ENCODE results near the gene RSPRY1.

RSPRY1 gene

GRCh38 chr16:57185945-57186871 is at the start of gene RSPRY1, which contains the start of gene PSME3IP1:
Gene RSPRY1, plus strand, starts transcription at chr16:57186329. Its CDS starts 18,330 bp downstream, at chr16:57204659.
Gene PSME3IP1, minus strand, starts transcription at chr16:57186039. Its CDS starts 12,185 bp downstream, at chr16:57173854.
- peak within 1 kb of the TSS; percentile 86 for H3K9ac ChIP-seq (ENCODE audit: low read depth, low read length)
- H3K27me3 ChIP-seq (ENCODE audit: control insufficient read depth, insufficient read depth, low read length): no peaks in the 10 kb centered on the region
- H3K4me3 ChIP-seq (ENCODE audit: low read depth, low read length): peak within 1 kb of the TSS; percentile 94
- H3K36me3 ChIP-seq (ENCODE audit: control insufficient read depth, insufficient read depth, low read length): no peaks in the 10 kb centered on the region
- H3K4me1 ChIP-seq (ENCODE audit: control insufficient read depth, insufficient read depth, low read length): peaks cover 9% of the 10 kb centered on the region
- H3K9me3 ChIP-seq (ENCODE audit: control insufficient read depth, insufficient read depth, low read length): no peaks in the 10 kb centered on the region

- H3K36me3 ChIP-seq (ENCODE audit: control insufficient read depth, insufficient read depth, low read length): no peaks in the 10 kb centered on the region
These were observed 49.1 kb upstream of the RSPRY1 start for GRCh38 chr16:57137043-57137442.

DNA sequence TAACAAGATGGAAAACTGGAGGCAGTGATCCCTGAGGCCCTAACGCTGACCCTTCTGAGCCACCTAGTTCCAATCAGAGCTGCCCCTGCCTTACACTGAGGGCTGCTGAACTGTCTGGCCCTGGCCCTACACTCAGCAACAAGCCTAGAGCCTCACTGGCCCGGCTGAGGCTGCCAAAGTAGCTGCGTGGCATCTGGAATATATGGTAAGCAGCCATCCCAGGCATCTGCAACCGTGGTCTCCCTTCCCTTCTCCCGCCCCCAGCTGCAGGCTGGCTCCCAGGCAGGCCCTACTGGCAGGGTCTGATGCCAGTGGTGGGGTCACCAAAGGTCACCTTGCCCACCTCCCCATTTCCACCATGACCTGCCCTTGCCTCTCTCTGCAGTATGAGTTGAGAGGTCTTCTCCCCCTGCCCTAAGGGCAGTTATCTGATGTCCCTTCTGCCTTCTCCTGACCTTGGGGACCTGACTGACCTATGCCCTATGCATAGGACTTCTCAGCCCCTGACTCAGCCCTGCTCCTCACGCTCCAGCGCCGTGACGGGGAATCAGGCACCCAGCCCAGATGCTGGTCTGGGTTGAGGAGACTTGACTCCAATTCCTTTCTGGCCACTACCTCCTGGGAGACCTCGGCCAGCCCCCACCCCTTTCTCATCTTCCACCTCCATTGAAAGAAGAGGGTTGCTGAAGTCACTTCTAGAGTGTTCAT is 48.4 kb upstream of the RSPRY1 start:
- H3K9me3 ChIP-seq (ENCODE audit: control insufficient read depth, insufficient read depth, low read length): no peaks in the 10 kb centered on the region
- no peaks in the 10 kb centered on the region for H3K36me3 ChIP-seq (ENCODE audit: control insufficient read depth, insufficient read depth, low read length)
- H3K27me3 ChIP-seq (ENCODE audit: control insufficient read depth, insufficient read depth, low read length): no peaks in the 10 kb centered on the region
- H3K4me3 ChIP-seq (ENCODE audit: low read depth, low read length): no peak overlapping the region
- peaks cover 3% of the 10 kb centered on the region for H3K4me1 ChIP-seq (ENCODE audit: control insufficient read depth, insufficient read depth, low read length)
- no peak overlapping the region for H3K9ac ChIP-seq (ENCODE audit: low read depth, low read length)

More at GRCh38 chr16:57137043-57137442, 49.1 kb upstream of the RSPRY1 start:
- H3K9me3 ChIP-seq (ENCODE audit: control insufficient read depth, insufficient read depth, low read length): no peaks in the 10 kb centered on the region
- H3K9ac ChIP-seq (ENCODE audit: low read depth, low read length): no peak overlapping the region
- no peak overlapping the region for H3K4me3 ChIP-seq (ENCODE audit: low read depth, low read length)
- no peaks in the 10 kb centered on the region for H3K27me3 ChIP-seq (ENCODE audit: control insufficient read depth, insufficient read depth, low read length)
- peaks cover 3% of the 10 kb centered on the region for H3K4me1 ChIP-seq (ENCODE audit: control insufficient read depth, insufficient read depth, low read length)

GRCh38 chr16:57138281-57138935 is 47.7 kb upstream of the RSPRY1 start:
- no peaks in the 10 kb centered on the region for H3K9me3 ChIP-seq (ENCODE audit: control insufficient read depth, insufficient read depth, low read length)
- H3K27me3 ChIP-seq (ENCODE audit: control insufficient read depth, insufficient read depth, low read length): no peaks in the 10 kb centered on the region
- H3K4me3 ChIP-seq (ENCODE audit: low read depth, low read length): no peak overlapping the region
- H3K4me1 ChIP-seq (ENCODE audit: control insufficient read depth, insufficient read depth, low read length): peaks cover 3% of the 10 kb centered on the region
- H3K36me3 ChIP-seq (ENCODE audit: control insufficient read depth, insufficient read depth, low read length): no peaks in the 10 kb centered on the region
- no peak overlapping the region for H3K9ac ChIP-seq (ENCODE audit: low read depth, low read length)

DNA sequence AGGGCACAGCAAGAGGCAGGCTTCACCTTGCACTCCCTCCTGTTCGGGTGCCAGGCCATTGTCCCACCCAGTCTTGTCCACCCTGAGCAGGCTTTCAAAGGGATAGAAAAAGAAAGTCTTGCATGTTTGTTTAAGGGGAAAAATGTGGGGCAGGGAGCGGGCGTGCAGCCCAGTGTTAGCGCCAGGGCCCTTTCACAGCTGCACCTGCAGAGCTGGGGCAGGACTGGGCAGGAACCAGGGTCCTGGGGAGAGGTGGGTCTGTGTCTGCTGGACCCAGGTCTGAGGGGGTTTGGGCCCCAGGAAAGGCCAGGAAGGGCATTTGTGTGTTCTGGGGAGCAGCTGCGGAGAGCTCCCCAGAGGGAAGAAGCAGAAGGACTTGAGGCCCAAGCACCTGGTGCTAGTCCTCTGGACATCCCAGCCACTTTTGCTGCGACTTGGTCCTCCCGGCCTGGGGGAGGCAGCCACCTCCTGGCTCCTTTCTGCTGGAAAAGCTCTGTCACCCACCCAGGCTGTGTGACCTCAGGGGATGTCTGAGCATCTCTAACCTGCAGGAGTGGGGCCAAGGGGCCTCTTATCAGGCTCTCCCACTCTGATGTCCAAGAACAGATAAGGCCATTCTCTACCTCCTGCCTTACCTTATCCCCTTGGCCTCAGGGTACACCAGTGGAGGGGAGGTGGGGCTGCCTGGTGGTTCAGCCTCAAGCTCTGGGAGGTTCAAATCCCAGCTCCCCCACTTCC is 45.0 kb upstream of the RSPRY1 start:
- Histone ChIP-seq H3K36me3 (ENCODE audit: control insufficient read depth, insufficient read depth, low read length) (no peaks in the 10 kb centered on the region), H3K9me3 (ENCODE audit: control insufficient read depth, insufficient read depth, low read length) (no peaks in the 10 kb centered on the region), H3K4me1 (ENCODE audit: control insufficient read depth, insufficient read depth, low read length) (no peaks in the 10 kb centered on the region)

DNA sequence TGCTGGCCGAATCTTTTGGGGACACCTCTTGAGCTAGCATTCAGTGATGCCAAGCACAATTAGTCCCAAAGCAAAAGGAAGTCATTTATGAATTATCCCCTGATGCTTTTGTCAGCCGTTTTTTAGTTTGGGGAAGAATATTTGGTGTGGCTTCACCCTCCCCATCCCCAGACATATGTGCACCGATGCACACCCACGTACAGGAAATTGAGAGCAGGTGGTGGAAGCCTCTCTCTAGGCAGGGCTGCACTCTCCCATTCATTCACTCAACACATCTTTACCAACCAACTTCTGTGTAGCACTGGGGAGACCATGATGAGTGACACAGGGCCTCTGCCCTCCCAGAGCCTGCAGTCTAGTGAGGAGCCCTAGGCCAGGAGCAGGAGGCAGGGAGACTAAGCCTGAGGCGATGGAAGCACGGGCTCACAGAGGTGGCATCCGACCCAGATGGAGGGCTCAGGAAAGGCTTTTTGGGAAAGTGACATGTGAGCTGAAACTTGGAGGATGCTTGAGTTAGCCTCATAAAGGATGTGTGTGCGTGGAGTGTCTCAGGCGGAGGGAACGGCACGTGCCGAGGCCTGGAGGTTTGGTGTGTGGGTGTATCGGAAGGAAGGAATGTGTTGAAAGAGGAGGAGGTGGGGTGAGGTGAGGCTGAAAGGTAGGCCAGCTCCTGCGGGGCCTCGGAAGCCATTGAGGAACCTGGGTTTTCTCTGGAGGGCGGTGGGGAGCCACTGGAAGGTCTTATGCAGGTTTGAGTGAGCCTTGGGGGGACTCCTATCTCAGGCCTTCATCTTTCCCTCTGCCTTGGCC is 44.1 kb upstream of the RSPRY1 start:
- no peak overlapping the region for H3K4me3 ChIP-seq (ENCODE audit: low read depth, low read length)
- no peaks in the 10 kb centered on the region for H3K27me3 ChIP-seq (ENCODE audit: control insufficient read depth, insufficient read depth, low read length)
- H3K9me3 ChIP-seq (ENCODE audit: control insufficient read depth, insufficient read depth, low read length): no peaks in the 10 kb centered on the region
- no peaks in the 10 kb centered on the region for H3K36me3 ChIP-seq (ENCODE audit: control insufficient read depth, insufficient read depth, low read length)
- H3K9ac ChIP-seq (ENCODE audit: low read depth, low read length): no peak overlapping the region
- peaks cover 3% of the 10 kb centered on the region for H3K4me1 ChIP-seq (ENCODE audit: control insufficient read depth, insufficient read depth, low read length)

More for the DNA sequence above, 45.0 kb upstream of the RSPRY1 start:
- Histone ChIP-seq H3K4me3 (ENCODE audit: low read depth, low read length) (no peak overlapping the region), H3K9ac (ENCODE audit: low read depth, low read length) (no peak overlapping the region), H3K27me3 (ENCODE audit: control insufficient read depth, insufficient read depth, low read length) (no peaks in the 10 kb centered on the region)

DNA sequence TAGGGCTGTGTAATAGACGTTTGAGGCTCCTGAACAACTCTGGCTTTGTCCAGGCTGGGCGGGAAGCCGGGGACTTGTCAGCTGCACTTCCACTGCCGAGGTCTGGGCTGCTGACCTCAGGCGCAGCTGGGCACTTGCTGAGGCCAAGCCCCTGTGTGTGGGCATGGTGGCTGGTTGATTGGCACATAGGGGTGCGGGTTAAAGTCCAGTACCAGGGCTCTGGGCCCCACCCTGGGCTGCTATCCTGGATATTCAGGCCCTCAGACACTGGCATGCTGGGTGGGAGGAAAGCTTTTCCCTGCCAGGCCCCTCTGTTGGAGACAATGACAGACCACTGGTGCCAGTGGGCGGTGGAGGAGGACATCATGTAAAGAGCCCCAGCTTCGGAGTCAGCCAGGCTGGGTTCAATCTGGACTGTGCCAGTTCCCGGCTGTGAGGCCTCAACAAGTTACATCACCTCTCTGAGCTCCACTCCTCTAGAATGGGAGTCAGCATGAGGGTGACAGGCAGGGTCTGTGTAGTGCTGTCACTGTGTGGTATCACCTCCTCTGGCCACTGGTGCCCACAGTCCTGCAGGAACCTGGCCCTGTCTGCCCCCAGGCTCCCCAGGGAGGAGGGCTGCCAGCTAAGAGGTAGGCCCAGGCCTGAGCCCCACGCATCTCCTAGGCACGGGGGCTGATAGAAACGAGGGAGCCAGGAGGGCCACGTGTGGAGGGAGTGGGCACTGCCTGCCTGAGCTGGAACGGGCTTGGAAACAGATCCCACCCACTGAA is 42.8 kb upstream of the RSPRY1 start:
- Histone ChIP-seq H3K9me3 (ENCODE audit: control insufficient read depth, insufficient read depth, low read length) (no peaks in the 10 kb centered on the region), H3K36me3 (ENCODE audit: control insufficient read depth, insufficient read depth, low read length) (no peaks in the 10 kb centered on the region), H3K4me3 (ENCODE audit: low read depth, low read length) (no peak overlapping the region), H3K27me3 (ENCODE audit: control insufficient read depth, insufficient read depth, low read length) (no peaks in the 10 kb centered on the region), H3K4me1 (ENCODE audit: control insufficient read depth, insufficient read depth, low read length) (peaks cover 14% of the 10 kb centered on the region), H3K9ac (ENCODE audit: low read depth, low read length) (no peak overlapping the region)

DNA sequence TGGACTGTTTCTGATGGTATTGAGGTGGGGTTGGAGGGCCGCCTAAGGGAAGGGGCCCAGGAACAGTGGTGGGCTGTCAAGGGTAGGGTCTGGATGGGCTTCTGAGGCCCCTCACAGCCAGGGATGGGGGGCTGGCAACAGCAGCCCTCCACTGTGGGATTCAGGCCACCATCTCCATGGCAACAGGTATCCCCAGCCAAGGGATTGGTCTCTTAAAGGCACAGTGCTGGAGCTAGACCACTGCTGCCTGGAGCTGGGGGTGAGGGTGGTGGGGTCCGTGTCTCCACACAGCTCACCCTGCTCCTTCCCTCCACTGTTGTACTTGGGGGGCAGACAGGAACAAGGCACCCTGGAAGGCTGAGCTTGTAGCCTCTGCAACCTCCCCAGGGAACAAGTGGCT is 42.1 kb upstream of the RSPRY1 start:
- Histone ChIP-seq H3K9ac (ENCODE audit: low read depth, low read length) (no peak overlapping the region), H3K27me3 (ENCODE audit: control insufficient read depth, insufficient read depth, low read length) (no peaks in the 10 kb centered on the region), H3K9me3 (ENCODE audit: control insufficient read depth, insufficient read depth, low read length) (no peaks in the 10 kb centered on the region), H3K4me3 (ENCODE audit: low read depth, low read length) (no peak overlapping the region), H3K36me3 (ENCODE audit: control insufficient read depth, insufficient read depth, low read length) (no peaks in the 10 kb centered on the region), H3K4me1 (ENCODE audit: control insufficient read depth, insufficient read depth, low read length) (peaks cover 14% of the 10 kb centered on the region)

- no peaks in the 10 kb centered on the region for H3K27me3 ChIP-seq (ENCODE audit: control insufficient read depth, insufficient read depth, low read length)
- H3K9ac ChIP-seq (ENCODE audit: low read depth, low read length): no peak overlapping the region
- peaks cover 14% of the 10 kb centered on the region for H3K4me1 ChIP-seq (ENCODE audit: control insufficient read depth, insufficient read depth, low read length)
- H3K4me3 ChIP-seq (ENCODE audit: low read depth, low read length): no peak overlapping the region
- H3K9me3 ChIP-seq (ENCODE audit: control insufficient read depth, insufficient read depth, low read length): no peaks in the 10 kb centered on the region
- H3K36me3 ChIP-seq (ENCODE audit: control insufficient read depth, insufficient read depth, low read length): no peaks in the 10 kb centered on the region
These were observed 40.8 kb upstream of the RSPRY1 start for GRCh38 chr16:57145046-57146021.
